ENCODE measurements around the gene AK9.

DNA sequence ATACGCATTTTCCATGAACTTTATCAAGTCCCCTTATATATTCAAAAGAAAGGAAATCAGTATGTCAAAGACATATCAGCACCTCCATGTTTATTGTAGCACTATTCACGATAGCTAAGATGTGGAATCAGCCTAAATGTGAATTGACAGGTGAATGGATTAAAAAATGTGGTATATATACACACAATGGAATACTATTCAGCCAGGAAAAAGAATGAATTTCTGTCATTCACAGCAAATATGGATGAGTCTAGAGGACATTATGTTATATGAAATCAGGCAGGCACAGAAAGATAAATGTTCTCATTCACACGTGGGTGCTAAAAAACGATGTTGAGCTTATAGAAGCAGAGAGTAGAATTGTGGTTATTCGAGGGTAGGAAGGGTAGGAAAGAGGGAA lies 5.4 kb upstream of the AK9 start:
- TF ChIP-seq CTCF (IDR thresholded peaks at IDR 0.05): no peak
- TF ChIP-seq POLR2AphosphoS5 (IDR thresholded peaks at IDR 0.05): no peak
- no peak for TF ChIP-seq POLR2A (IDR thresholded peaks at IDR 0.05)
